ENCODE measurements around the gene SPATA2L.

DNA sequence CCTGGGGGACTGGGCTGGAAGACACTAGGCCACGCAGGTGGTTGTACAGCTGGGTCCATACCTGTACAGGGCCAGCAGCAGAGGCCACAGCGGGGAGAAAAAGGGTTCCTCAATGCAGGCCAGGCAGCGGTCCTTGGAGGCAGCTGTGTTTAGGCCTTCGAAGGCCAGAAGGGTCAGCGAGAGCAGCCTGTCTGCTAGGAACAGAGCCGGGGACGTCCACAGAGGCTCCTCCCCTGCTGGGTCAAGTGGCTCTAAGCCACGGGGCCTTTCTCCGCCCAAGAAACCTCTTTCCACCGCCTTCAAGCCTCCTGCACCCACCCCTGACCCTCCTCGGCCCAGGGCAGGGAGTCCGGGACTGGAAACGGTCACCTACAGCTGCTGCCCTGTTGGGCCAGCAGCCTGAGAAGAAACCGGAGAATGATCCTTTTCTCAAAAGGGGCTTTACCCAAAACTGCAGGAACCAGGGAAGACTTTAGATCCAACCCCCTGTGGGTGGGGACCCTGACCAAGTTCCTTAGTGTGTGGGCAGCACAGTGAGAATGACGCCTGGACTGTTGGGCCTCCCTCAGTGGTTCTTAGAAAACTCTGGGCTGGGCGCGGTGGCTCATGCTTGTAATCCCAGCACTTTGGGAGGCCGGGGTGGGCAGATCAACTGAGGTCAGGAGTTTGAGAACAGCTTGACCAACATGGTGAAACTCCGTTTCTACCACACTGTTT, 8.4 kb upstream of the SPATA2L start:
- no peak for TF ChIP-seq CTCF (IDR thresholded peaks at IDR 0.05)
- TF ChIP-seq POLR2A (IDR thresholded peaks at IDR 0.05), result no peak

All from tibial nerve (tissue), 3 donors.